ENCODE results near the gene SDR42E2. TPM values are rescaled to one million over a fixed set of nuclear protein-coding genes. Genes with fewer than 3 reads are reported as not detected.
"Not testable (repeated sequence)": the region's sequence is repeated elsewhere in the genome, so short reads cannot be mapped to it uniquely, and the experiment has no call there.

The SDR42E2 gene
- total RNA-seq, 4 donors from 2014 or later: not detected

DNA sequence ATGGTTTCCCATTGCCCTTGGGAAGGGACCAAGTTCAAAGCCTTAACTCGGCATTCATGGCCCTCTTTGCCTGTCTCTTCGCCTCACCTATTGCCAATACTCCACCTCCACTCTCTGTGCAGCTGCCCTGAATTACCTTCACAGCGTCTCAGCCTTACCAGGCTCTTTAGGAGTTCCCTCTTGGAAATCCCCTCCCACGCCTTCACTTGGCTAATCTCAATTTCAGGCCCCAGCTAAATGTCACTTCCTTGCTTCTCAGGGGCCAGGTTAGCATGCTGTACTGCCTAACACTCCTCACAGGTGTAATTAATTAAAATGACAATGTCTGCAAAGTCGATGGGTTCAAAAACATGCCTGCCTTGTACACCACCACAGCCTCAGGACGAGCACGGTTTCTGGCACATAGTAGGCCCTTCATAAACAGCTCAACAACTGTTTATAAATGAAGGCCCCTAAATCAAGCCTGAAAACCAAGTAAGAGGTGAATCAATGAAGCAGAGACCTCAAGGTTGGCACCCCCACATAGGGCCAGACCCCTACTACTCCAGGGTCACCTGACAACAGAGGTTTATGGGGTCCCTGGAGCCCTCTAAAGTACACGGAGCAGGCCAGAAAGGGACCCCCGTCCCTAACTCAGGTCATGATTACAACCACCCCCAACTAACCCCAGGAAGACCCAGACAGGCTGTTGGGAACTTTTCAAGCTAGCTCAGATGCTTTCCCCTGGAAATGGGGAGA, 32.6 kb downstream of the SDR42E2 start:
- Histone ChIP-seq H3K4me3 (no peak overlapping the region), H3K4me1 (peaks cover 20 to 66% (median 36%) of the 10 kb centered on the region in 3 donors), H3K27ac (peak overlapping the region; percentile 67 to 99 (median 86)), H3K36me3 (no peaks in the 10 kb centered on the region), H3K9me3 (no peaks in the 10 kb centered on the region), H3K27me3 (no peaks in the 10 kb centered on the region)
- intact Hi-C loops (cut with DNase I): no loop called here
- WGBS, 2 donors: 64 to 77% methylated on average over 6 to 9 of the region's 9 CpGs
- DNase-seq: no peak
- TF ChIP-seq, protein P1, sequence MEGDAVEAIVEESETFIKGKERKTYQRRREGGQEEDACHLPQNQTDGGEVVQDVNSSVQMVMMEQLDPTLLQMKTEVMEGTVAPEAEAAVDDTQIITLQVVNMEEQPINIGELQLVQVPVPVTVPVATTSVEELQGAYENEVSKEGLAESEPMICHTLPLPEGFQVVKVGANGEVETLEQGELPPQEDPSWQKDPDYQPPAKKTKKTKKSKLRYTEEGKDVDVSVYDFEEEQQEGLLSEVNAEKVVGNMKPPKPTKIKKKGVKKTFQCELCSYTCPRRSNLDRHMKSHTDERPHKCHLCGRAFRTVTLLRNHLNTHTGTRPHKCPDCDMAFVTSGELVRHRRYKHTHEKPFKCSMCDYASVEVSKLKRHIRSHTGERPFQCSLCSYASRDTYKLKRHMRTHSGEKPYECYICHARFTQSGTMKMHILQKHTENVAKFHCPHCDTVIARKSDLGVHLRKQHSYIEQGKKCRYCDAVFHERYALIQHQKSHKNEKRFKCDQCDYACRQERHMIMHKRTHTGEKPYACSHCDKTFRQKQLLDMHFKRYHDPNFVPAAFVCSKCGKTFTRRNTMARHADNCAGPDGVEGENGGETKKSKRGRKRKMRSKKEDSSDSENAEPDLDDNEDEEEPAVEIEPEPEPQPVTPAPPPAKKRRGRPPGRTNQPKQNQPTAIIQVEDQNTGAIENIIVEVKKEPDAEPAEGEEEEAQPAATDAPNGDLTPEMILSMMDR (IDR thresholded peaks at IDR 0.05): no peak
- no peak for TF ChIP-seq POLR2A (IDR thresholded peaks at IDR 0.05)

DNA sequence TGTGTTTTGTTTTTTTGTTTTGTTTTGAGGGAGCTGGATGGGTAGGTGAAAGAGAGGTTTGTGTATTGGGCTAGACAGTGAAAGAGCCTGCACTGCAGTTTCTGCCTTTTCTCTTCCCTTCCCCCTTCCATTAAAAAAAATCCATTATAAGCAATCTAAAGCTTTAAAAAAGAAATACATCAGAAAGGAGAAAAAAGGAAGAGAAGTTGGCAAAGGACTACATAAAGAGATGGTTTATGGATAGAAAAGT, 33.1 kb downstream of the SDR42E2 start:
- peak overlapping the region; percentile 67 to 99 (median 81) for H3K27ac ChIP-seq
- no peaks in the 10 kb centered on the region for H3K27me3 ChIP-seq
- H3K36me3 ChIP-seq: no peaks in the 10 kb centered on the region
- DNase-seq: no peak
- intact Hi-C loops (cut with DNase I): no loop called here
- peak overlapping the region in 1 of 4 donors; percentile 53 for H3K4me3 ChIP-seq
- H3K4me1 ChIP-seq: peaks cover 24 to 67% (median 41%) of the 10 kb centered on the region in 3 donors
- no peaks in the 10 kb centered on the region for H3K9me3 ChIP-seq
- TF ChIP-seq POLR2A (IDR thresholded peaks at IDR 0.05): no peak
- TF ChIP-seq, protein P1 (IDR thresholded peaks at IDR 0.05): no peak

DNA sequence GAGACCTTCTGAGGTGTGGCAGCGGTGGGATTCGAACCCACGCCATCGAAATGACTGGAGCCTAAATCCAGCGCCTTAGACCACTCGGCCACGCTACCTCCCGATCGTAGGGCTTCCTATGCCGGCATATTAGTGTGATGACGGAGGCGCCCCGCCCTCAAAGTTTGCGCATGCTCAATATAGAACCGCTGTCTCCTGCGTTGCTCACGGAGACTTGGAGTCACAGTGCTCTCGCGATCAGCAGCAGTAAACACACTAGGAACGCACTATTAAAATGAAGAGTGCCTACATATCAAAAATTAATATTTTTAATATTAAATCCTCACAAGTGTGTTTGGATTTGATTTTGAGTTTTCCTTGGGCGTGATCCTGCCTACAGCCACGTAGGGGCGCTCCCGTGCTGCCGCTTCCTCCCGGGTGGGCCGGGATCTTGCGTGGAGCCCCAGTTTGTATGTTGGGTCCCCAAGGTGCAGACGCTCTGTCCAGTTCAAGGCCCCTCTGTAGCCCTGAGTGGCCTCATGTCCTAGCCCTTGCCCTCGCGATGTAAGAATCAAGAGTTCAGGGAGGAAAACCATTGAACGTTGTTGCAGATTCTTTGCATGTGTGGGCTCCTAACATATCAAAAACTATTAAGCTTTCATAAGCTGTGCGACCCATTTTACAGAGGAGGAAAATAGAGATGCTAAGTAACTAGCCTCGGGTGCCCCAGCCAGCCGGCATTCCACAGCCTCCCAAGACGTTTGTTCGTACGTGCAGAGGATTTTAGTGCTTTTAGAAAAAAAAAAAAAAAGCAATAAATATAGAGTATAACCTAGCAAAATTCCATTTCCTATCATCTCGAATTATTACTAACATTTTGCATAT, 33.6 kb downstream of the SDR42E2 start:
- no peaks in the 10 kb centered on the region for H3K9me3 ChIP-seq
- TF ChIP-seq, protein P1 (IDR thresholded peaks at IDR 0.05): peak; percentile 74 to 96 (median 86)
- TF ChIP-seq POLR2A (IDR thresholded peaks at IDR 0.05): peak in 1 of 4 donors; percentile 43
- no peaks in the 10 kb centered on the region for H3K27me3 ChIP-seq
- peak overlapping the region; percentile 67 to 99 (median 81) for H3K27ac ChIP-seq
- intact Hi-C loops (cut with DNase I): no loop called here
- 2 to 3% methylated on average over 36 to 38 of the region's 39 CpGs for WGBS, 2 donors
- no peaks in the 10 kb centered on the region for H3K36me3 ChIP-seq
- no peak for DNase-seq
- H3K4me1 ChIP-seq: peaks cover 26 to 70% (median 41%) of the 10 kb centered on the region in 3 donors
- peak overlapping the region; percentile 28 to 60 (median 54) for H3K4me3 ChIP-seq

DNA sequence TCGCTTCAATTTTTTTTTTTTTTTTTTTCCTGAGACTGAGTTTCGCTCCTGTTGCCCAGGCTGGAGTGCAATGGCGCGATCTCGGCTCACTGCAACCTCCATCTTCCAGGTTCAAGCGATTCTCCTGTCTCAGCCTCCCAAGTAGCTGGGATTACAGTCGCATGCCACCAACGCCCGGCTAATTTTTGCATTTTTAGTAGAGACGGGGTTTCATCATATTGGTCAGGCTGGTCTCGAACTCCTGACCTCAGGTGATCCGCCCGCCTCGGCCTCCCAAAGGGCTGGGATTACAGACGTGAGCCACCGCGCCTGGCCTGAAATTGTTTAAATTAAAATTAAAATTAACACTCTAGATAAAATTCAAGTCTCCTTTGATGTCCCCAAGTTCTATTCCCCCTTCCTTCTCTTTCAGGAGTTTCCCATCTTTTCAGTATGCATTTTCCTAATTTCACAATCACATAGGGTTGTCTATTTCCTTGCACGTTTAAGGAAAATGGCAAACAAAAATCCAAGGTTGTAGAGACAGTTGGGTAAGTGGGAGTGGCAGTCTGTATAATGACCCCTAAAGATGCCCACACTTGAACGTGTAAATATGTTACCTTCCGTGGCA, 34.4 kb downstream of the SDR42E2 start:
- Histone ChIP-seq H3K4me1 (peaks cover 26 to 75% (median 39%) of the 10 kb centered on the region in 3 donors), H3K4me3 (peak overlapping the region in 3 of 4 donors; percentile 53 to 60 (median 55)), H3K27ac (peak overlapping the region in 2 of 4 donors; percentile 90 to 99)
- WGBS, 2 donors: 39 to 41% methylated on average over 20 of the region's 20 CpGs
- intact Hi-C loops (cut with DNase I); H3K9me3 ChIP-seq; DNase-seq; H3K36me3 ChIP-seq; H3K27me3 ChIP-seq: not testable (repeated sequence)

DNA sequence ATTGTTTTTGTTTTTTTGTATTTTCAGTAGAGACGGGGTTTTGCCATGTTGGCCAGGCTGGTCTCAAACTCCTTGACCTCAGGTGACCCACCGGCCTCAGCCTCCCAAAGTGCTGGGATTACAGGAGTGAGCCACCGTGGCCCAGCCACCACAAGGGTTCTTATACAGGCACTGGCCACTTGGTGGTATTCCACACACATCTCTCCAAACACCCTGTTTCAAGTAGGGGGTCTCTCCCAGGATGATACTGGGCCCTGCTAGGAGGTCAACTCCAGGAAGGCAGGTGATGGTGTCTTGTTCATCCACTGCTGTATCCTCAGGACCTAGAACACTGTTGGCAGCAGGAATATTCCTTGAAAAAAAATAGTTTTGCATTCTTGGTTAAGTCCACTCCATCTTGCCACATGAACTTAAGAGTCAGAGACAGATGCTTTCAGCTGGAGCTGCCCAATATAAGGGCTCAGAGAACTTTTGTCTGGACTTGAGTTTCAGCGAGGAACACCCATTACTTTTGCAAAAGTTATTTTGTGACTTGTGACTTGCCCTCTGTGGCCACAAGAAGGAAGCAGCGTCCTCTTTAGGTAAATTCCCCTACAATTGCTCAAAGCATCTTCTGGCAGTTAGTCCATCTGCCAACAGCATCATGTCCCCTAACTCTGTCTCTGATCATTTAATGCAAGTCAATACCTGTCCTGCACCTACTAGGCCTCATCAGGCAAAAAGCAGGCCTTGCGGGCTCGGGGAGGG, 36.4 kb downstream of the SDR42E2 start:
- no peak overlapping the region for H3K4me3 ChIP-seq
- TF ChIP-seq POLR2A (IDR thresholded peaks at IDR 0.05): no peak
- TF ChIP-seq, protein P1 (IDR thresholded peaks at IDR 0.05): no peak
- H3K27me3 ChIP-seq: no peaks in the 10 kb centered on the region
- no peaks in the 10 kb centered on the region for H3K36me3 ChIP-seq
- H3K27ac ChIP-seq: peak overlapping the region; percentile 83 to 91 (median 89)
- no peak for DNase-seq
- H3K9me3 ChIP-seq: no peaks in the 10 kb centered on the region
- H3K4me1 ChIP-seq: peaks cover 21 to 63% (median 28%) of the 10 kb centered on the region in 3 donors
- 22 to 51% methylated on average over 2 to 7 of the region's 7 CpGs for WGBS, 2 donors
- intact Hi-C loops (cut with DNase I): no loop called here
